HG03175 (cell line): ENCODE data around the gene LONP2.
"Not testable (repeated sequence)": the region's sequence is repeated elsewhere in the genome, so short reads cannot be mapped to it uniquely, and the experiment has no call there.

Experiments used
- ATAC-seq: cut with Tn5 transposase; IDR thresholded peaks from one replicate; pipeline ENCODE4 v1.9.1; 2021; ENCODE audit warnings: mild to moderate bottlenecking, moderate library complexity; ENCODE audit not compliant: unreplicated experiment

Gene LONP2

GRCh38 chr16:48235058-48235555 is 9.0 kb upstream of the LONP2 start:
- no peak for ATAC-seq

GRCh38 chr16:48235556-48236136 is 8.5 kb upstream of the LONP2 start:
- ATAC-seq: no peak

GRCh38 chr16:48236286-48236685 is 7.8 kb upstream of the LONP2 start:
- ATAC-seq: no peak

GRCh38 chr16:48240147-48240546 is 4.0 kb upstream of the LONP2 start:
- not testable (repeated sequence) for ATAC-seq

GRCh38 chr16:48244863-48245195 is 729 bp downstream of the LONP2 start:
- ATAC-seq: no peak

- no peak for ATAC-seq
These were observed 2.0 kb downstream of the LONP2 start for GRCh38 chr16:48246066-48246465.

GRCh38 chr16:48247311-48247710 is 3.2 kb downstream of the LONP2 start, which contains the start of gene ABCC11:
TSS of gene ABCC11 (minus strand) at chr16:48247539. CDS start at chr16:48231921, 15,618 bp downstream.
- ATAC-seq: no peak

GRCh38 chr16:48250520-48251278 is 6.6 kb downstream of the LONP2 start:
- ATAC-seq: no peak

GRCh38 chr16:48252013-48252412 is 7.9 kb downstream of the LONP2 start:
- no peak for ATAC-seq

- ATAC-seq: no peak
These were observed 12.6 kb downstream of the LONP2 start for GRCh38 chr16:48256579-48257177.

- ATAC-seq: no peak
These were observed 17.5 kb downstream of the LONP2 start for GRCh38 chr16:48261569-48261968.

GRCh38 chr16:48262631-48263030 is 18.5 kb downstream of the LONP2 start:
- ATAC-seq: no peak

- ATAC-seq: no peak
These were observed 24.9 kb downstream of the LONP2 start for GRCh38 chr16:48269011-48269410.

GRCh38 chr16:48271728-48272127 is 27.6 kb downstream of the LONP2 start:
- no peak for ATAC-seq

GRCh38 chr16:48272837-48273421 is 28.8 kb downstream of the LONP2 start:
- ATAC-seq: no peak

GRCh38 chr16:48274476-48274875 is 30.4 kb downstream of the LONP2 start:
- no peak for ATAC-seq

GRCh38 chr16:48276102-48276501 is 32.0 kb downstream of the LONP2 start:
- no peak for ATAC-seq

GRCh38 chr16:48277158-48277557 is 33.1 kb downstream of the LONP2 start:
- no peak for ATAC-seq

GRCh38 chr16:48279199-48279598 is 35.1 kb downstream of the LONP2 start:
- no peak for ATAC-seq

GRCh38 chr16:48280546-48280945 is 36.4 kb downstream of the LONP2 start:
- no peak for ATAC-seq

- ATAC-seq: no peak
These were observed 38.6 kb downstream of the LONP2 start for GRCh38 chr16:48282636-48283263.
